Hematopoietic multipotent progenitor cell treated with erythropoietin and hydrocortisone succinate and interleukin-3 and kit ligand, for 8 days (in vitro differentiated cells): ENCODE measurements around the gene VPREB3.

Experiments
- DNase-seq: peaks from one replicate; pipeline ENCODE4 v3.0.0-alpha.2; 2015

The VPREB3 gene

DNA sequence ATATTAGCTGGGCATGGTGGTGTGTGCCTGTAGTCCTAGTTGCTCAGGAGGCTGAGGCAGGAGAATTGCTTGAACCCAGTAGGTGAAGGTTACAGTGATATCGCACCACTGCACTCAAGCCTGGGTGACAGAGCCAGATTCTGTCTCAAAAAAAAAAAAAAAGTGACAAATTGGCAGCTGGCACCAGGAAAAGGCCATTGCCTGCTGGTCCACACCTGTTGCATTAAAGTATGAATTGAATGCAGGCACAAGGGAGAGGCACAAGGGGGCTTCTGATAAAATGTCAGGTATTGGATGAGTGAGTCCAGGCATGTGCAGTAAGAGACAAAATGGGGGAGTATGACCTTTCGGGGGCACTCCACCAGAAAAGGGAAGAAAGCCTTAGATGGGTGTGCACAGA lies 31.5 kb downstream of the VPREB3 start:
- DNase-seq, result no peak

GRCh38 chr22:23722160-23722559 lies 32.1 kb downstream of the VPREB3 start:
- DNase-seq, result no peak

DNA sequence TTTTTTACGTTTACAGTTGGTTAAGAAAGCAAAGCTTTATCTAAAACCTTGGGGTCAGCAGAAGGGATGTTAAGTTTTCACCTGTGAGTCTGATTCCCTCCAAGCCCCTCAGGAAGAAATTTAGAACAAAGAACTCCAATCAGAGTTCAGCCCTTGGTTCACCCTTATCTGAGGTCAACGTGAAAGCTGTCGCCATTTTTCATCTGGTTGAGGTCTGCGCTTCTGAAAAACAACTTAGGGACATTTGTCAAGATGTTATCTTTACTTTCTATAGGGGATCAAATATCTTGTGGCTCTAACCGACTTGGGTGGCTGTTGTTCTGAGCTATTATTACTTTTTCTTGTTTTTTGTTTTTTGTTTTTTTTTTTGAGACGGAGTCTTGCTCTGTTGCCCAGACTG lies 33.4 kb downstream of the VPREB3 start:
- no peak for DNase-seq

DNA sequence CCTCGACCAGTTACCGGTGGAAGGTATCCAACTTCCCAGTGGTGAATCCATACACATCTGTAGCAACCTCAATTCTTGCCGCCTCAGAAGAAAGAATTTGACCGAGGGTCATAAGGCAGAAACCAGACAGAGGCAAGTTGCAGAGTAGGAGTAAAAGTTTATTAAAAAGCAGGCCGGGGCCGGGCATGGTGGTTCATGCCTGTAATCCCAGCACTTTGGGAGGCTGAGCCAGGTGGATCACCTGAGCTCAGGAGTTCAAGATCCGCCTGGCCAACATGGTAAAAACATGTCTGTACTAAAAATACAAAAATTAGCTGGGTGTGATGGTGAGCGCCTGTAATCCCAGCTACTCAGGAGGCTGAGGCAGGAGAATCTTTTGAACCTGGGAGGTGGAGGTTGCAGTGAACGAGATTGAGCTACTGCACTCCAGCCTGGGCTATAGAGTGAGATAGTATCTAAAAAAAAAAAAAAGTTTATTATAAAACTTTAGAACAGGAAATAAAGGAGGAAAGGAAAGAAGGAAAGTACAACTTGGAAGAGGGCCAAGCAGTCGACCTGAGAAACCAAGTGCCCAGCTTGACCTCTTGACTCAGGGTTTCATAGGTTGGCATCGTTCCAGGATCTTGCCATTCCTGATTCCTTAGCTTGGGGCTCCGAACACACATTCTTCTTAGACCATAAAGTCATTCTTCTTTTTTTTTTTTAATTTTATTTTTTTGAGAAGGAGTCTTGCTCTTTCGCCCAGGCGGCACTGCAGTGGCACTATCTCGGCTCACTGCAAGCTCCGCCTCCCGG lies 35.7 kb downstream of the VPREB3 start:
- DNase-seq, result no peak

DNA sequence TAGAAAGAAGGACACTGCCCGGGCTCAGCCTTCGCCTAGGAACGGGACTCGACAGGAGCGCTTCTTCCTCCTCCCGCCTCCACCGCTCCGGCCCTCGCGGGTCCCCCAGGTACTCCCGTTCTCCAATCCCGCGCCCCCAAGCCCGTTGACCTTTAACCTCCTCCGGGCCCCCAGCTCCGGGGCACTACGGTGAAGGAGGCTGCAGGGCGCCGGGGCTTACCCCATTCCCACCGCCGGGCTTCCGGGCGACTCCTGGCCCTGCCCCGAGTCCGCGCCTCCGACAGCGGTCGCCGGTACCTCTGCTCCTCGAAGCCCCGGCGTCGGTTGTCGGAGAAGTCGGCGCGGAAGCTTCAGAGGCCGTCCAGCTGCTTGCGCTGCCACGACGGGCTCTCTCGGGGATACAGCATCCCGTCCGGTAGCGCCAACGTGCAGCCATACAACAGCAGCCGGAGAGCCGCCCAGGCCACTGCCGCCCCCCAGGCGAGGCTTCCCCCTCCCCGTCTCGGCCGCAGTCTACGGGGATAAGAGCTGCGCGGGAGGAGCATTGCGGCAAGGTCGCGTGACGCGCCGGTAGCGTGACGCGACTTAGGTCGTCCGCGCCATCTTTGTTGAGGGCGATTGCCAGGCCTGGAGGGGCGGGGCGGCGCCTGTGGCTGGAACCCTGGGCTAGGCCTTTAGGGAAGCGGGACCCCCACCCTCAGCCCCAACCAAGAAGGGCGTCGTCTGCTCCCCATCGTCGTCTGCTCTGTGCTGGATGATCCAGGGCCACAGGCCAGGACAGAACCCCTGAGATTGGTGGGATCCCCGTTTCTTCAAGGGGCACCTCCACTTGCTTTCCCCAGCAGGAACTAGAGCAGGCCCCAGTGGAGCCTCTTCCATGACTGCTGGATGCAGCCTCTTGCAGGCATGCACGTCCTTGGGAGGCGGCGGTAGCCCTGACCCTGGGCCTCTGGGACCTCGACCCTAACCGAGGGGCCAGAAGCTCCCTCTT lies 37.1 kb downstream of the VPREB3 start:
- peak; percentile 89 for DNase-seq

DNA sequence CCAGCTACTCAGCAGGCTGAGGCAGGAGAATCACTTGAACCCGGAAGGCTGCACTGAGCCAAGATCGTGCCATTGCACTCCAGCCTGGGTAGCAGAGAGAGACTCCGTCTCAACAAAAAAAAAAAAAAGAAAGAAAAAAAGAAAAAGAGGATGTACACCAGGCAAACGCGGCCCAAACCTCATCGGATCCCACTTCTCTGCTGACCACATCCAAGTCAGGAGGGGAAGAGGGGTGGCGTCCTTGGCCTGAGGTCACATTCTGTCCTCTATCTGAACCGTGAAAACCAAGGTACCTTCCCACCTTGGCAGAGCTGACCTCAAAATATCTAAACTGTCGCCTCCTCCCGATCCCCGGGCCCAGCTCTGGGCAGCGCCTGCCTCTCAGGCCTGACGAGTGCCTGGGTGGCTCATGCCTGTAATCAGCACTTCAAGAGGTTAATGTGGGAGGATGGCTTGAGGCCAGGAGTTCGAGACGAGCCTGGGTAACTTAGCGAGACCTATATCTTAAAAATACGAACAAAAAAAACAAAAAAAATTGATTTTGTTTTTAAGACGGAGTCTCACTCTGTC lies 38.3 kb downstream of the VPREB3 start:
- peak; percentile 57 for DNase-seq

DNA sequence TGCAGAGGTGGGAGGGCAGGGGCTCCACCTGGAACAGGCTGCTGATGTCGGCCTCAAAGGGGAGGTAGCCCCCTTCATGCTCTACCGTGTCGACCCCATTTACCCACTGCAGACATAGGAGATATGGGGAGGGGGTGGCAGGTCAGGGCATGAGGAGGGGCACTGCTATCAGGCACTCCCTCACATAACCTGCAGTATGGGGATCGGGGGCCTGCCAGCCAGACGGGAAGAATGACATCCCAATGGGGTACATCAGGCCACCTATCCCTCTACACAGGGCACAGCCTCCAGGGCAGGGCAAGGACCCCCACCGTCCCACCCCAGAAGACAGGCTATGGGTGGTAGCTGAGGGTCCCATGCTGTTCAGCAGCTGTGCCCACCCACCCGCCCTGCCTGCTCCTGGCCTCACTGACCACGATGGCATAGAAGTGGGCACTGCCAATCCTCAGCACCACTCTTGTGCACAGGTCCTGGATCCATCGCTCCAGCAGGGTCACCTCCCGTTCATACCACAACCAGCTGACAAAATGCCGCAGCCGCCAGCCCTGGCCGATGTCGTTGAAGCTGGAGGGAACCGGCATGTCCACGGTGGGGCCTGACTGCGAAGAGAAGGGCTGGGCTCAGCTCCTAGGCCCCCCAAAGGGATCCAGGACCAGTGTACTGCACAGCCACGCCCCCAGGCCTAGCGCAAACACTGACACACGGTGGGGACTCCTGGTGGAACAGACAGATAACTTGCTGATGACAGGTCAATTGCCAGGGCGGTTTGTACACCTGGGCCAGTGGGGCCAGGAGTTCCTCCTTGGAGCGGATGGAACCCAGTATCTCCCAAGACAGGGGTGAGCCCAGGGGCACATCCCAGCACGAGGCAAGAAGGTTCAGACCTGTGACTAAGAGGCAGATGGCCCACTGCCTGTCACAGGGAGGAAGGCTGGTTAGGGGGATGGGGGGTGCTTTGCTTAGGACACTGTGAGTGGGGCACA lies 39.3 kb downstream of the VPREB3 start:
- peak; percentile 42 for DNase-seq

GRCh38 chr22:23713696-23714595 lies 40.3 kb downstream of the VPREB3 start:
- no peak for DNase-seq

GRCh38 chr22:23712256-23712655 lies 42.0 kb downstream of the VPREB3 start:
- no peak for DNase-seq

DNA sequence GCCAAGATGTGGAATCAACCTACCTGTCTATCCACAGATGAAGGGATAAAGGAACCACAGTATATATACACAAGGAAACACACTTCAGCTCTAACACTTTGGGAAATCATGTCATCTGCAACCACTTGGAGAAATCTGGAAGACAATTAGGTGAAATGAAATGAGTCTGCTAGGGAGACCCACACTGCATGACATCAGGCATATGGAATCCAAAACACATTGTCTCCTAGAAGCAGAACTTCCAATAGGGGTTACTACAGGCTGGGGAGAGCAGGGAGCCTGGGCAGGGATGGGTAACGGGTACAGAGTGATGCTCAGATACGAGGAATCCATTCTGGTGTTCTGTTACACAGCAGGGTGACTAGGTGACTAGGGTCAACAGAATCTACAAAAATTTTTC lies 45.1 kb downstream of the VPREB3 start:
- DNase-seq, result no peak

DNA sequence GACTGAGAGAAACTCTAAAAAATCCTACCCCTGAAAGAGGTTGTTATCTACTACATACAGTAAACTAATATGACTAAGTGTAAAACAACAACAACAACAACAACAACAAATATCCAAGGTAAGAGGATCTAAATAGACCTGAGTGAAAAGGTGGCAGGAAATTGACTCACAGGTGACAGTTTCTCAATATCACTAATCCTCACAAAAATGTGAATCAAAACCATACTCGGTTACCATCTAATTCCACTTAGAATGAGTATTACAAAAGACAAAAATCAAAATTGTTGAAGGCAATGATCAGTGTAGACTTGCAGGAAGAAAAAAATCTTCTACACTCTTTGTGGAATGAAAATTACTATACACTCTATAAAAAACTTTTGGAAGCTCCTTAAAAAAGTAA lies 46.0 kb downstream of the VPREB3 start:
- no peak for DNase-seq

DNA sequence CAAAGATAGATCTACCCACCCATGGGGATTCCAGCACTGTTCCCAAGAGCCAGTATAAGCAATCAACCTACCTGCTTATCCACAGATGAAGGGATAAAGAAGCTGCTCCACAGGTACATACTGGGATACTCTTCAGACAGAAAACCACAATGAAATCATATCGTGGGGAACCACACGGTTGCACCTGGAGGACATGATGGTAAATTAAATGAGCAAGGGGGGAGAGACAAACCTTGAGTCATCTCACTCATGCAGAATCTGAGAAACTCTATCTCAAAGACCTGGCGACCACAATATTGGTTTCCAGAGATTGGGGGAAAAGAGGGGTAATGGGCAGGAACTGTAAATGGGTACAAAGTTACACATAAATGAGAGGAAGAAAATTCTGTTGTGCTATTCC lies 48.9 kb downstream of the VPREB3 start:
- DNase-seq, result no peak

DNA sequence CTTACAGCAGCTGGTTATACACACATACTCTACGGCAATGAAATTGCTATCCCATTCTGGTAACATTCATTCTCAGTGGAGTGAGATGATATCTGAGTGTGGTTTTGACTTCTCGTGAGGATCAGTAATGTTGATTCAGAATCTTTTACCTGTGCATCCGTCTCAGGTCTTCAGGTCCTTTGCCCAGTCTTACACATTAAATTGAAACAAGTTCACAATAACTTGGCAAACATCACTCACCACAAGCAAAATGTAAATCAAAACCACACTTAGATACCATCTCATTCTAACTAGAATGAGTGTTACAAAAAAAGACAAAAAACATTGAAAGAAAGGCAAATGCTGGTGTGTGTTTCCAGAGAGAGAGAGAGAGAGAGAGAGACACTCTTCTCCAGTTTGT lies 49.4 kb downstream of the VPREB3 start:
- no peak for DNase-seq

- DNase-seq, result no peak
These were observed 50.2 kb downstream of the VPREB3 start for GRCh38 chr22:23704062-23704461.
